Small intestine (tissue), 7 donors: ENCODE measurements around the gene C13orf46. TPM values are rescaled to one million over a fixed set of nuclear protein-coding genes. Genes with fewer than 3 reads are reported as not detected.

Experiments used
- DNase-seq, 2 donors: peaks; one replicate each; pipeline versions ENCODE4 v3.0.0 to v3.0.0-alpha.2; 2013
- FAIRE-seq: peaks from 2 replicates; lab custom pipeline; 2012; peaks lifted over from hg19 to GRCh38; lab: Jason Lieb, UNC
- H3K27ac ChIP-seq, 3 donors: one replicate each; pipeline ENCODE4 v1.5.1; 2013; ENCODE audit warnings: low read length in 2 of 3, mild to moderate bottlenecking in 2 of 3, control low read depth in 1 of 3, inconsistent platforms in 1 of 3, low read depth in 1 of 3, moderate library complexity in 1 of 3
- H3K27me3 ChIP-seq, 3 donors: one replicate each; pipeline ENCODE4 v1.6.1; 2013; ENCODE audit warnings: low read length in 3 of 3, inconsistent platforms in 1 of 3; ENCODE audit not compliant: control insufficient read depth in 3 of 3, insufficient read depth in 3 of 3
- H3K36me3 ChIP-seq, 3 donors: one replicate each; pipeline ENCODE4 v1.6.1; 2013; ENCODE audit warnings: low read length in 3 of 3, inconsistent platforms in 1 of 3, low read depth in 1 of 3, mild to moderate bottlenecking in 1 of 3, moderate library complexity in 1 of 3; ENCODE audit not compliant: control insufficient read depth in 3 of 3, insufficient read depth in 2 of 3
- H3K4me1 ChIP-seq, 3 donors: one replicate each; pipeline ENCODE4 v1.6.1; 2013; ENCODE audit warnings: low read length in 2 of 3, inconsistent platforms in 1 of 3, low read depth in 1 of 3, mild to moderate bottlenecking in 1 of 3, moderate library complexity in 1 of 3; ENCODE audit not compliant: control insufficient read depth in 3 of 3, insufficient read depth in 2 of 3
- H3K4me3 ChIP-seq, 3 donors: one replicate each; pipeline ENCODE4 v1.5.1; 2013; ENCODE audit warnings: low read length in 3 of 3, control low read depth in 1 of 3, inconsistent platforms in 1 of 3, low read depth in 1 of 3, mild to moderate bottlenecking in 1 of 3, moderate library complexity in 1 of 3
- H3K9me3 ChIP-seq, 2 donors: one replicate each; pipeline ENCODE4 v1.6.1; 2013; ENCODE audit warnings: low read depth in 1 of 2, low read length in 1 of 2; ENCODE audit not compliant: control insufficient read depth in 2 of 2, insufficient read depth in 1 of 2
- WGBS, 3 donors: extraction: QIAGEN DNeasy Blood & Tissue Kit; methylation state at CpG; one replicate each; pipeline ENCODE4 v1.1.7; 2013; 5-methylcytosine and 5-hydroxymethylcytosine counted together
- polyA plus RNA-seq, 4 donors: library from polyadenylated mRNA; stranded (reverse) in 3 of 4; unstranded in 1 of 4; fragments of 200-250 nt in 3 of 4; fragments of 120-200 nt in 1 of 4; gene quantifications; one replicate each; pipeline versions ENCODE4 v1.2.1 to v1.2.3, GENCODE V29; 2013
- donor health status: healthy with polysubstance abuse.
- donor health status: control.
- donor health status: control.
- donor health status: Bipolar disorder and iron deficiency.
- donor health status: healthy.

The C13orf46 gene
- polyA plus RNA-seq, 4 donors = 0.04 to 0.27 (median 0.22) TPM; not detected in 1

DNA sequence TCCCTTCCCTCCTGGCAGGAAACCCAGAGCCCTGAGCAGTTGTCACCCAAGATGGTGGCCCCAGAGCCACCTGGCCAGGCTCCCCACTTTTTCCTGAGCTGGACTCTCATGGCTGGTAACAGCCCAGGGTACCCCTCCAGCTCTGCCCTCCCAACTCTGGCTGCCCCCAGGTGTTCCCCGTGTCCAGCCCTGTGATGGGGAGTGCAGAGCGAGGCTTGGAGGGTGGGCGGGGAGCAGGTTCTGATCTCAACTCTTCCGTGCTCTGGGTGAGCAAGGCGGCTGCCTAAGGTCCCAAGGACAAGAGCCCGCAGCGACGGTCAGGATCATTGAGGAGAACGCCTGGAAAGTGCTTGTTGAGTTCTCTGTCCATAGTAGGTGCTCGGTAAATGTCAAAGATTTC, 55.3 kb downstream of the C13orf46 start:
- Histone ChIP-seq H3K27me3 (peaks cover 0 to 10% (median 2%) of the 10 kb centered on the region in 3 donors), H3K36me3 (no peaks in the 10 kb centered on the region), H3K9me3 (peaks cover 0 to 21% of the 10 kb centered on the region in 2 donors), H3K4me1 (peaks cover 0 to 11% (median 4%) of the 10 kb centered on the region in 3 donors), H3K27ac (no peak overlapping the region), H3K4me3 (no peak overlapping the region)
- WGBS, 3 donors = 91 to 94% (median 91%) methylated on average over 10 of the region's 10 CpGs
- DNase-seq (no peak), FAIRE-seq (no peak)

DNA sequence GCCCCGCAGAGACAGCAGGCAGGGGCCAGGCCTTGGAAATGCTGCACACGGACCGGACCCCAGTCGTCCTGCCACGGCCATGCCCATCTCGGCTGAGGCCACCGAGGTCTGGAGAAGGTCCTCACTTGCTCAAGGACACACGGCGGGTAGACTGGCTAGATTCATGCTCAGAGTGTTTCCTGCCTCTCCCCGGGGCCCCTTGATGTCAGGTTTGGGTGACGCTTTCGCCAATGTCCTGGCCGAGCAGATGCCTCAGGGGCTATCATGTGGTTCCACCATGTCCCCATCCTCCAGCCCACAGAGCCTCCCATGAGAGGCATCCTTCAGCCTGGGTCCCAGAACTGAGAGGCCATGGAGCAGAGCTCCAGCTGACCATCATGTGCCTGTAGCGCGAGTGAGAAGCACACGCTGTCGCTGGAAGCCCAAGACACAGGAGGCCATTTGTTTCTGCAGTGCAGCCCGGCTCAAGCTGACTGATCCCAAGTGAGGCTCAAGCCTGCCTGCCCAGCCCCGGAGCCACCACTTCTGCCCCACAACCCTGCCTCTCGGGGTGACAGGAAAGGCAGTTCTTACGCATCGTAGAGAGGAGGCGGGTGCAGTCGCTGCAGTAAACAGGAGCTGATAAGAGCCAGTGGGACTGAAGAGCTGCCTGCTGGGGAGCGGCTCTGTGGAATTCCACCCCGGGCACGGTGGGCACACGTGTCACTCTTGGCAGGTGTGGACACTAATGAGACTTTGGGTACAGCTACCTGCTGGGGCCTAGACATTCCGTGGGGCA, 56.1 kb downstream of the C13orf46 start:
- H3K27ac ChIP-seq = no peak overlapping the region
- no peaks in the 10 kb centered on the region for H3K36me3 ChIP-seq
- peaks cover 0 to 11% (median 4%) of the 10 kb centered on the region in 3 donors for H3K4me1 ChIP-seq
- H3K4me3 ChIP-seq = no peak overlapping the region
- H3K9me3 ChIP-seq = peaks cover 0 to 23% of the 10 kb centered on the region in 2 donors
- peaks cover 0 to 10% (median 2%) of the 10 kb centered on the region in 3 donors for H3K27me3 ChIP-seq
- DNase-seq (peak; percentile 44 to 59), FAIRE-seq (no peak)
- WGBS, 3 donors = 54 to 79% (median 70%) methylated on average over 29 of the region's 29 CpGs

DNA sequence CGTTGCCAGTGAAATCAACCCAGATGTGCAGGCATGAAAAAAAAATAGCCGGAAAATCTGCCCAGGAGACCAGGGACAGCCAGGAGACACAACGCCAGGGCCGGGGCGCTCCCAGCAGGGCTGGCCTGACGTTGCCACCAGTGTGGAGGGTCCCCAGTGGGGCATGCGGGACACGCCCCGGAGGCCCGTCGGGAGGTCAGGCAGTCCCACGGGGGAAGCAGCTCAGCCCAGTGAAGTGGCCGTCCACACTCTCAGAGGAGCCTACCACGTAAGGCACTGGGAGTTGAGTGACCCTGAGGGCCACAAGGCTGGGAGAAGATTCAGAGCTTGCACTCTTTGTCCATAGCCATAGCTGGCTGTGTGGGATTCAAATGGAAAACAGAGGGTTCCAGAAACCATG, 56.8 kb downstream of the C13orf46 start:
- H3K4me1 ChIP-seq = peaks cover 0 to 11% (median 4%) of the 10 kb centered on the region in 3 donors
- FAIRE-seq (no peak), DNase-seq (no peak)
- no peak overlapping the region for H3K27ac ChIP-seq
- WGBS, 3 donors = 86 to 87% (median 87%) methylated on average over 14 of the region's 14 CpGs
- H3K4me3 ChIP-seq = no peak overlapping the region
- H3K9me3 ChIP-seq = peaks cover 0 to 17% of the 10 kb centered on the region in 2 donors
- peaks cover 0 to 8% (median 0%) of the 10 kb centered on the region in 3 donors for H3K27me3 ChIP-seq
- no peaks in the 10 kb centered on the region for H3K36me3 ChIP-seq

DNA sequence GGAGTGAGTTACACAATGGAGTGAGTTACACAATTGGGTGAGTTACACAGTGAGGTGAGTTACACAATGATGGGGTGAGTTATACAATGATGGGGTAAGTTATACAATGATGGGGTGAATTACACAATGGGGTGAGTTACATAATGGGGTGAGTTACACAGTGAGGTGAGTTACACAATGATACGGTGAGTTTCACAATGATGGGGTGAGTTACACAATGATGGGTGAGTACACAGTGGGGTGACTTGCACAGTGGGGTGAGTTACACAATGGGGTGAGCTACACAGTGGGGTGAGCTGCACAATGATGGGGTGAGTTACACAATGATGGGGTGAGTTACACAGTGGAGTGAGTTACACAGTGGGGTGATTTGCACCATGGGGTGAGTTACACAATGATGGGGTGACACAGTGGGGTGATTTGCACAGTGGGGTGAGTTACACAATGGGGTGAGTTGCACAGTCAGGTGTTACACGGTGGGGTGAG, 57.5 kb downstream of the C13orf46 start:
- peak in 1 of 2 donors; percentile 45 for DNase-seq
- Histone ChIP-seq H3K9me3 (peaks cover 0 to 11% of the 10 kb centered on the region in 2 donors), H3K27ac (no peak overlapping the region), H3K36me3 (no peaks in the 10 kb centered on the region), H3K4me1 (peaks cover 0 to 11% (median 4%) of the 10 kb centered on the region in 3 donors), H3K4me3 (no peak overlapping the region), H3K27me3 (peaks cover 0 to 8% (median 0%) of the 10 kb centered on the region in 3 donors)
- FAIRE-seq = no peak
- WGBS, 3 donors = 75 to 89% (median 80%) methylated on average over 2 of the region's 2 CpGs

DNA sequence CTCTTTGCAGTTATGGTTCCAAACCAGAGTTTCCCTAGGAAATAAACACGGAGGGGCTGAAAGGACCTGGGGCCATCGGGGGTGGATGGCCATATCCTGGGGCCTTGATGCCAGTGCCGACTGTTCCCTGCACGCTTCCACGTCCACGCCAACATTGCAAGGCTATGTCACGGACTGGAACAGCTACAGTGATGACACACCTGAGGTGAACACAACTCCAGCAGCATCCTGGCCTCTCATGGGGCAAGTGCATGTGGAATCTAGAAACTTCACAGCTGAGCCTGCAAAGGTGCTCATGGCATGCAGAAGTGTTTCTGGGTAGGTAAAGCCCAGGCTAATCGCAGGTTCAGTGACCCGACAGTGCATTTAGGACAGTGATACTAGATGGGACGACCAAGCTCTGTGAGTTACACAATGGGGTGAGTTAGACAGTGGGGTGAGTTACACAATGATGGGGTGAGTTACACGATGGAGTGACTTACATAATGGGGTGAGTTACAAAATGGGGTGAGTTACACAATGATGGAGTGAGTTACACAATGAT, 58.0 kb downstream of the C13orf46 start:
- no peak for DNase-seq
- Histone ChIP-seq H3K9me3 (peaks cover 0 to 11% of the 10 kb centered on the region in 2 donors), H3K27ac (no peak overlapping the region), H3K27me3 (peaks cover 0 to 8% (median 0%) of the 10 kb centered on the region in 3 donors), H3K4me3 (no peak overlapping the region), H3K4me1 (peaks cover 0 to 11% (median 4%) of the 10 kb centered on the region in 3 donors), H3K36me3 (no peaks in the 10 kb centered on the region)
- FAIRE-seq = no peak
- 87 to 90% (median 87%) methylated on average over 11 of the region's 11 CpGs for whole genome bisulfite sequencing, 3 donors

DNA sequence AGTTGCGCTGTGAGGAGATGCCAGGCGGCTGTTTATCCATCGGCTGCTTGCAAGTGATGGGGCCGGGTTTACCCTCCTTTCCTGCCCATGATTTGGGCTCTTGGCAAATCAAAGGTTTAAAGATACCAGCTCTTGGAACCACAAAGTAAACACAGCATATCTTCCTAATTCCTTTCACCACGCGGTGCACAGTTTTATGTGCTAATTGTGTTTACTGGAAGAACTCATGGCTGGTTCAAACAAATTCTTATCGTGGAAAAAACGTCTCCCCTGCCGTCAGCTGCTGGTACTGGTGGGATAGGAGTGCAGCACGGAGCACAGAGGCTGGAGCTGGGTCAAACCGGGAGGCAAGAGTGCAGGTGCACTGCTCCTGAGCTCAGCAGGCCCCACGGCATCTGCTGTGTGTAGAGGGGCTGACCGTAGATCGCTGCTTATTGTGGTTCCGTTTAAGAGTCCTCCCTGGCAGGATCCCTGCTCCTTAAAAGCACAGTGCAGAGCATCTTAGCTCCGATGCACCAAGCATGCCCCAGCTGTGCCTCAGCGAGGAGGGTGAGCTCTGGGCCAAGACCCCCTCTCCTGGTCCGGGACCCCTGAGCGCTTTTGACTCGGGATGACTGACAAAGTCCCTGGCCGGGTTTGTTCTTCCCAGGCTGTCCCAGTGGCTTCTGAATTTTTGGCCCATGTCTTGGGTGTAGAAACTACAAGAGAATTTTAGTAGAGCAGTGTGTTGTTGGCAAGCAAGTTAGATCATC, 58.7 kb downstream of the C13orf46 start:
- Histone ChIP-seq H3K4me1 (peaks cover 0 to 11% (median 4%) of the 10 kb centered on the region in 3 donors), H3K27ac (no peak overlapping the region), H3K4me3 (no peak overlapping the region), H3K27me3 (peaks cover 0 to 8% (median 0%) of the 10 kb centered on the region in 3 donors), H3K36me3 (no peaks in the 10 kb centered on the region), H3K9me3 (peaks cover 0 to 11% of the 10 kb centered on the region in 2 donors)
- 24 to 52% (median 41%) methylated on average over 21 of the region's 21 CpGs for WGBS, 3 donors
- no peak for DNase-seq
- no peak for FAIRE-seq

DNA sequence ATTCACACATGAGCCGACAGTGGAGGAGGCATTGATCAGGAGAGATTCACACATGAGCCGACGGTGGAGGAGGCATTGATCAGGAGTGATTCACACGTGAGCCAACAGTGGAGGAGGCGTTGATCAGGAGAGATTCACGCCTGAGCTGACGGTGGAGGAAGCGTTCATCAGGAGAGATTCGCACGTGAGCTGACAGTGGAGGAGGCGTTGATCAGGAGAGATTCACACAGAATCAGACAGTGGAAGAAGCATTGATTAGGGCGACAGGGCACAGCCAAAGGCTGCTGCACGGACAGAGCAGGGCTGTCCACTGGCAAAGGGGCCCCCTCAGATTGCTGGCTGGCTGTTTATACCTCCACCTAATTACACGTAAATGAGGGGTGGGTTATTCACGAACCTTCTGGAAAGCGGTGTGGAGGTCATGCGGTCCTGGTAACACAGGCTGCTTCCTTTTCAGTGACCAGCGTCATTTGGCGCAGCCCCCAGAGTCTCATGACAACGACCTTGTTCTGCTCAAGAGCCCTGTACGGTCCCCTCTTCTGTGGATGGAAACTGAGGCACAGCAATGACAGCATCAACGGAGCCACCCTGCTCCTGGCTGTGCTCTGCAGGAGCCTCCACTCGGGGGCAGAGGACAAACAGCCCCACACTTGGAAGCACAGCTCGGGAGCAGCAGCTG, 59.4 kb downstream of the C13orf46 start:
- DNase-seq (no peak), FAIRE-seq (no peak)
- Histone ChIP-seq H3K36me3 (no peaks in the 10 kb centered on the region), H3K27ac (no peak overlapping the region), H3K27me3 (peaks cover 0 to 8% (median 0%) of the 10 kb centered on the region in 3 donors), H3K9me3 (peaks cover 0 to 11% of the 10 kb centered on the region in 2 donors), H3K4me1 (peaks cover 0 to 11% (median 4%) of the 10 kb centered on the region in 3 donors), H3K4me3 (no peak overlapping the region)
- WGBS, 3 donors = 76 to 80% (median 79%) methylated on average over 24 of the region's 24 CpGs
